ENCODE data around the gene BRD4. TPM values are rescaled to one million over a fixed set of nuclear protein-coding genes. Genes with fewer than 3 reads are reported as not detected.
A peak's percentile ranks its signal among the peaks of the same experiment; 100 is the strongest.

The BRD4 gene
- total and polyA plus RNA-seq, 2 of the 13 experiments (the other 11 are each of a cell fraction or from before 2014, with no cell fraction given), result 10.5 to 11.4 TPM

DNA sequence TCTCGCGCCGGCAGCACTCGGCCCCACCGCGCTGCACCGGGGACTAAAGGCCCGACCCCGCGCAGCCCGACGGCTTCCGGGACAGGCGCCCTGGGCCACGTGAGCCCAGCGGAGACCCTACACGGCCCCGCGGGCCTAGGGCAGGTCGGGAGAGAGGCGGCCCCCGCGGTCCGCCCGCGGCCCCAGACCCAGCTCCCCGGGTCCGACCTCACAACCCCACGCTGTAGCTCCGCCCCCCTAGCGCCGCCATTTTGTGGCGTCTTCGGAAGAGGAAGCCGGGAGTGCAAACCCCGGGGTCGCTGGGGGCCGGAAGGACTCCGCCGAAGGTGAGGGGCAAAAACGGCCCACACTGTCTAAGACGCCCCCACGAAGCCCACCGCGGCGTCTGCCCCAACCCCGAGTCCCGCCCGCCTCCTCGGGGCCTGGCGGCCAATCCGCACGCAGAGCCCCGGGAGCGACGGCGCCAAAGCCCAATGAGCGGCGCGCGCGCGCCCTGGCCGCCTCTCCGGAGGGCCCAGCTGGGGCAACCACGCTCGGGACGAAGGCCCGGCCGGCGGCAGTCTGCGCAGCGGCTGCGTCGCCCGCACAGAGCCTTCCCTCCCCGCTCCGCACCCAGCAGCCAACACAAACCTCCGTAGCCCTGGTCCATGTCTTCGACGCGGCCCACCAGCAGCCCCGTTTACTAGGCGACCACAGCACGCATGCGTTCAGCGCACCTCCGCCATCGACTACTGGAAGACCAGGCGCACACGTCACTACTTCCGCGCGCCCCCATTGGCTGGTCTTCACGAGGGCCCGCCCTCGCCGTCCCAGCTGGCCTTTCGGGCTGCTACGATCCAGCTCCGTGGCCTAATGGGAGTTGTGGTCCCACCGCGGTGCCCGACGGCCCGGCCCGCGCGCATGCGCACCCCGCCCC lies 47.0 kb upstream of the BRD4 start, which contains the start of gene AKAP8 (continued):
- TF ChIP-seq, protein P1, sequence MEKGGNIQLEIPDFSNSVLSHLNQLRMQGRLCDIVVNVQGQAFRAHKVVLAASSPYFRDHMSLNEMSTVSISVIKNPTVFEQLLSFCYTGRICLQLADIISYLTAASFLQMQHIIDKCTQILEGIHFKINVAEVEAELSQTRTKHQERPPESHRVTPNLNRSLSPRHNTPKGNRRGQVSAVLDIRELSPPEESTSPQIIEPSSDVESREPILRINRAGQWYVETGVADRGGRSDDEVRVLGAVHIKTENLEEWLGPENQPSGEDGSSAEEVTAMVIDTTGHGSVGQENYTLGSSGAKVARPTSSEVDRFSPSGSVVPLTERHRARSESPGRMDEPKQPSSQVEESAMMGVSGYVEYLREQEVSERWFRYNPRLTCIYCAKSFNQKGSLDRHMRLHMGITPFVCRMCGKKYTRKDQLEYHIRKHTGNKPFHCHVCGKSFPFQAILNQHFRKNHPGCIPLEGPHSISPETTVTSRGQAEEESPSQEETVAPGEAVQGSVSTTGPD (CRISPR knock-in tag; IDR thresholded peaks at IDR 0.05), result no peak
- no peak for TF ChIP-seq ZNF703 (CRISPR knock-in tag; IDR thresholded peaks at IDR 0.05; ENCODE audit: borderline replicate concordance)
- TF ChIP-seq KLF15 (CRISPR knock-in tag; IDR thresholded peaks at IDR 0.05; ENCODE audit: borderline replicate concordance), result peak; percentile 61; the same call in 1 of the 2 replicates
- no peak for TF ChIP-seq ZNF343 (CRISPR knock-in tag; IDR thresholded peaks at IDR 0.05)
- TF ChIP-seq, protein P2, sequence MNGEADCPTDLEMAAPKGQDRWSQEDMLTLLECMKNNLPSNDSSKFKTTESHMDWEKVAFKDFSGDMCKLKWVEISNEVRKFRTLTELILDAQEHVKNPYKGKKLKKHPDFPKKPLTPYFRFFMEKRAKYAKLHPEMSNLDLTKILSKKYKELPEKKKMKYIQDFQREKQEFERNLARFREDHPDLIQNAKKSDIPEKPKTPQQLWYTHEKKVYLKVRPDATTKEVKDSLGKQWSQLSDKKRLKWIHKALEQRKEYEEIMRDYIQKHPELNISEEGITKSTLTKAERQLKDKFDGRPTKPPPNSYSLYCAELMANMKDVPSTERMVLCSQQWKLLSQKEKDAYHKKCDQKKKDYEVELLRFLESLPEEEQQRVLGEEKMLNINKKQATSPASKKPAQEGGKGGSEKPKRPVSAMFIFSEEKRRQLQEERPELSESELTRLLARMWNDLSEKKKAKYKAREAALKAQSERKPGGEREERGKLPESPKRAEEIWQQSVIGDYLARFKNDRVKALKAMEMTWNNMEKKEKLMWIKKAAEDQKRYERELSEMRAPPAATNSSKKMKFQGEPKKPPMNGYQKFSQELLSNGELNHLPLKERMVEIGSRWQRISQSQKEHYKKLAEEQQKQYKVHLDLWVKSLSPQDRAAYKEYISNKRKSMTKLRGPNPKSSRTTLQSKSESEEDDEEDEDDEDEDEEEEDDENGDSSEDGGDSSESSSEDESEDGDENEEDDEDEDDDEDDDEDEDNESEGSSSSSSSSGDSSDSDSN (CRISPR knock-in tag; IDR thresholded peaks at IDR 0.05), result peak; percentile 75; the same call in 1 of the 2 replicates
- TF ChIP-seq ARNT (IDR thresholded peaks at IDR 0.05), result no peak
- no peak for TF ChIP-seq ZNF607 (CRISPR knock-in tag; IDR thresholded peaks at IDR 0.05; ENCODE audit: borderline replicate concordance)
- TF ChIP-seq, protein P3, sequence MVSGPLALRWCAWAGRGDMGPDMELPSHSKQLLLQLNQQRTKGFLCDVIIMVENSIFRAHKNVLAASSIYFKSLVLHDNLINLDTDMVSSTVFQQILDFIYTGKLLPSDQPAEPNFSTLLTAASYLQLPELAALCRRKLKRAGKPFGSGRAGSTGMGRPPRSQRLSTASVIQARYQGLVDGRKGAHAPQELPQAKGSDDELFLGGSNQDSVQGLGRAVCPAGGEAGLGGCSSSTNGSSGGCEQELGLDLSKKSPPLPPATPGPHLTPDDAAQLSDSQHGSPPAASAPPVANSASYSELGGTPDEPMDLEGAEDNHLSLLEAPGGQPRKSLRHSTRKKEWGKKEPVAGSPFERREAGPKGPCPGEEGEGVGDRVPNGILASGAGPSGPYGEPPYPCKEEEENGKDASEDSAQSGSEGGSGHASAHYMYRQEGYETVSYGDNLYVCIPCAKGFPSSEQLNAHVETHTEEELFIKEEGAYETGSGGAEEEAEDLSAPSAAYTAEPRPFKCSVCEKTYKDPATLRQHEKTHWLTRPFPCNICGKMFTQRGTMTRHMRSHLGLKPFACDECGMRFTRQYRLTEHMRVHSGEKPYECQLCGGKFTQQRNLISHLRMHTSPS (CRISPR knock-in tag; IDR thresholded peaks at IDR 0.05; ENCODE audit: low read depth), result no peak
- TF ChIP-seq, protein P4, sequence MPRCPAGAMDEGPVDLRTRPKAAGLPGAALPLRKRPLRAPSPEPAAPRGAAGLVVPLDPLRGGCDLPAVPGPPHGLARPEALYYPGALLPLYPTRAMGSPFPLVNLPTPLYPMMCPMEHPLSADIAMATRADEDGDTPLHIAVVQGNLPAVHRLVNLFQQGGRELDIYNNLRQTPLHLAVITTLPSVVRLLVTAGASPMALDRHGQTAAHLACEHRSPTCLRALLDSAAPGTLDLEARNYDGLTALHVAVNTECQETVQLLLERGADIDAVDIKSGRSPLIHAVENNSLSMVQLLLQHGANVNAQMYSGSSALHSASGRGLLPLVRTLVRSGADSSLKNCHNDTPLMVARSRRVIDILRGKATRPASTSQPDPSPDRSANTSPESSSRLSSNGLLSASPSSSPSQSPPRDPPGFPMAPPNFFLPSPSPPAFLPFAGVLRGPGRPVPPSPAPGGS (CRISPR knock-in tag; IDR thresholded peaks at IDR 0.05), result peak; percentile 69
- TF ChIP-seq ZNF589 (CRISPR knock-in tag; conservative IDR thresholded peaks at IDR 0.05), result no peak; the same call in 1 of the 2 replicates
- TF ChIP-seq FIP1L1 (IDR thresholded peaks at IDR 0.05; ENCODE audit: borderline replicate concordance, insufficient read depth, low read depth, low read length), result no peak
- TF ChIP-seq, protein P5, sequence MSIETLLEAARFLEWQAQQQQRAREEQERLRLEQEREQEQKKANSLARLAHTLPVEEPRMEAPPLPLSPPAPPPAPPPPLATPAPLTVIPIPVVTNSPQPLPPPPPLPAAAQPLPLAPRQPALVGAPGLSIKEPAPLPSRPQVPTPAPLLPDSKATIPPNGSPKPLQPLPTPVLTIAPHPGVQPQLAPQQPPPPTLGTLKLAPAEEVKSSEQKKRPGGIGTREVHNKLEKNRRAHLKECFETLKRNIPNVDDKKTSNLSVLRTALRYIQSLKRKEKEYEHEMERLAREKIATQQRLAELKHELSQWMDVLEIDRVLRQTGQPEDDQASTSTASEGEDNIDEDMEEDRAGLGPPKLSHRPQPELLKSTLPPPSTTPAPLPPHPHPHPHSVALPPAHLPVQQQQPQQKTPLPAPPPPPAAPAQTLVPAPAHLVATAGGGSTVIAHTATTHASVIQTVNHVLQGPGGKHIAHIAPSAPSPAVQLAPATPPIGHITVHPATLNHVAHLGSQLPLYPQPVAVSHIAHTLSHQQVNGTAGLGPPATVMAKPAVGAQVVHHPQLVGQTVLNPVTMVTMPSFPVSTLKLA (IDR thresholded peaks at IDR 0.05), result peak; percentile 13; the same call in 1 of the 2 replicates
- TF ChIP-seq CC2D1A (CRISPR knock-in tag; IDR thresholded peaks at IDR 0.05), result no peak
- TF ChIP-seq, protein P6, sequence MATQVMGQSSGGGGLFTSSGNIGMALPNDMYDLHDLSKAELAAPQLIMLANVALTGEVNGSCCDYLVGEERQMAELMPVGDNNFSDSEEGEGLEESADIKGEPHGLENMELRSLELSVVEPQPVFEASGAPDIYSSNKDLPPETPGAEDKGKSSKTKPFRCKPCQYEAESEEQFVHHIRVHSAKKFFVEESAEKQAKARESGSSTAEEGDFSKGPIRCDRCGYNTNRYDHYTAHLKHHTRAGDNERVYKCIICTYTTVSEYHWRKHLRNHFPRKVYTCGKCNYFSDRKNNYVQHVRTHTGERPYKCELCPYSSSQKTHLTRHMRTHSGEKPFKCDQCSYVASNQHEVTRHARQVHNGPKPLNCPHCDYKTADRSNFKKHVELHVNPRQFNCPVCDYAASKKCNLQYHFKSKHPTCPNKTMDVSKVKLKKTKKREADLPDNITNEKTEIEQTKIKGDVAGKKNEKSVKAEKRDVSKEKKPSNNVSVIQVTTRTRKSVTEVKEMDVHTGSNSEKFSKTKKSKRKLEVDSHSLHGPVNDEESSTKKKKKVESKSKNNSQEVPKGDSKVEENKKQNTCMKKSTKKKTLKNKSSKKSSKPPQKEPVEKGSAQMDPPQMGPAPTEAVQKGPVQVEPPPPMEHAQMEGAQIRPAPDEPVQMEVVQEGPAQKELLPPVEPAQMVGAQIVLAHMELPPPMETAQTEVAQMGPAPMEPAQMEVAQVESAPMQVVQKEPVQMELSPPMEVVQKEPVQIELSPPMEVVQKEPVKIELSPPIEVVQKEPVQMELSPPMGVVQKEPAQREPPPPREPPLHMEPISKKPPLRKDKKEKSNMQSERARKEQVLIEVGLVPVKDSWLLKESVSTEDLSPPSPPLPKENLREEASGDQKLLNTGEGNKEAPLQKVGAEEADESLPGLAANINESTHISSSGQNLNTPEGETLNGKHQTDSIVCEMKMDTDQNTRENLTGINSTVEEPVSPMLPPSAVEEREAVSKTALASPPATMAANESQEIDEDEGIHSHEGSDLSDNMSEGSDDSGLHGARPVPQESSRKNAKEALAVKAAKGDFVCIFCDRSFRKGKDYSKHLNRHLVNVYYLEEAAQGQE (IDR thresholded peaks at IDR 0.05; ENCODE audit: borderline replicate concordance in 1 of 2, low read depth in 1 of 2, low read length in 2 of 2), result no peak
